GM21381 (cell line): ENCODE measurements around the gene FAM163B.

Source experiments
- ATAC-seq: cut with Tn5 transposase; IDR thresholded peaks from one replicate; pipeline ENCODE4 v1.9.1; 2021; ENCODE audit warnings: mild to moderate bottlenecking, moderate library complexity; ENCODE audit not compliant: unreplicated experiment

Gene FAM163B

DNA sequence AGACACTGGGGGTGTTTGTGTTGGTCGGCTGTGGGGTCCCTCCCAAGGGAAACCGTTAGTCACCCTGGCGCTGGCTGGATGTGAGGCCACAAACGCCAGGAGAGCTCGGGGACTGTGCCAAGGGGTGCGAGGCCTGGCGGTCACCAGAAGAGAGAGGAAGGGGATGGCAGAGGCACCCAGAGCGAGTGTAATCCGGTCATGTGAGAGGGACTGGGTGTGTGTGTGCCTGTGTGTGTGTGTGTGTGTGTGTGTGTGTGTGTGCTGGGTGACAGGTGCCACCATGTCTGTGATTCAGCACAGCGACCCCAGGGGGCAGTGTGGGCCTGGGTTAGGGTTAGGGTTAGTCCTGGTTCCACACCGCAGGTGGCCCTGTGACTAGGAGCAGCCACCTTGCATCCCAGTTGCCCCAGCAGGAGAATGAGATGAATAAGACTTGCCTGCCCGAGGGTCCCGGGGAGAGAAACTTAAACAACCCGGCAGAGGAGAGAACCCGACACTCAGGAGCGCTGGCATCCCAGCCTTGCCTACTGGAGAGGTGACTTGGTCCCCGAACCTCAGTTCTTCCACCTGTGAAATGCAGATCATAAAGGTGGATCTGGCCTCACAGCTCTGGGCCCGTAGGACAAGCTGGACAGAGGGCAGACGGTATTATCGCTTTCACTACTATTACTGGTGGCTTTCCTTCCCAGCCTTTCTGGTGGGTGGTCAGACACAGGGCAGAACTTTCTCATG lies 76.1 kb downstream of the FAM163B start:
- ATAC-seq, result no peak

DNA sequence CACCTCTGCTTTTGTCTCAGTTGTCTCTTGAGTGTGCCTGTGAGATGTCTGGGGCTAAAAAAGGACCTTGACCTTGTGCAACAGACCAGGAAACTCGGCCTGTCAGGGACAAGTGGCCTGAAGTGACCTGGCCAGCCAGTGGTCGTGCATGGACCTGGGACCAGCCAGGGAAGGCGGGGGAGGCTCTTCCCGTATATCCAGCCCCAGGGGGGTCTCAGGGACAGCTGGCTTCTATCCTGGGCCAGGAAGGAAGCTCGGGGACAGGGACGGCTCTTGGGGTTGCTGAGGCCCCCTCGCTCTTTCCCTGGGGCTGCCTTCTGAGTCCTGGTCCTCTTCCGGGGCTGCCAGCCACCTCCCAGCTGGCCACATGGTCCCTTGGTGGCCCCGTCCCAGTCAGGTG lies 77.9 kb downstream of the FAM163B start:
- ATAC-seq, result no peak

DNA sequence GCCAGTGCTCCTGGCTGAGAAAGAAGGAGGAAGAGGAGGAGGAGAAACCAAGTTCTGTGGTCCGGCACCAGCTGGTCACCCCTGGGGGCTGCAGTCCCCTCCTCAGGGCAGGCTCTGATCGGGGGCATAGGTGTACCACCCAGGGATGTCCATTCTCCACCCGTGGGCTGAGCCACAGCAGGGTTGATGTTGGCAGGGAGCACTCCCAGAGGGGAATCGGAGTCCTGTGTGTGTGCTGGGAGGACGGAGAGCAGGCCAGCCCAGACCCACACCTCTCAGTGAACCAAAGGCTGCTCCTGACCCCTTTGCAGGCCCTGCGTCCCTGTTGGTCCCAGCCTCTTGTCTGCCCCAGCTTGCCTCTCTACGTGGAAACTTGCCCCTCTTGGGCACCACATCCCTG lies 79.3 kb downstream of the FAM163B start:
- ATAC-seq, result no peak

DNA sequence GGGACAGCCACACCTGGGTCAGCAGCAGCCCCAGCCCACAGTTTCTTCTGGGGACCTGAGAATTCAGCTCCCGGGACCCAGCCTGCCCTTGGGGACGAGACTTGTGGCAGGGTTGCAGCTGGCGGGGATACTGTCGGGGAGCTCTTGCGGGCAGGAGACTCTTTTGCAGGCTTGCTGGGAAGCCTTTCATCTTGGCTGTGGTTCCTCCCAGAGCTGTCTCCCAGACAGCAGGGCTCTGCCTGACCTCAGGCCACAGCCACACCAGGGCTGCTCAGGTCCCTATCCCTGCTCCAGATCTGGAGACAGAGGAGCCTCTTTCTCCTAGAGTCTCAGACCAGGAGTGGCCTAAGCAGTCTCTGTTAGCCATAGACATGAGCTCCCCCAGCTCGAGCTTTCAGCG lies 79.7 kb downstream of the FAM163B start:
- ATAC-seq, result no peak

DNA sequence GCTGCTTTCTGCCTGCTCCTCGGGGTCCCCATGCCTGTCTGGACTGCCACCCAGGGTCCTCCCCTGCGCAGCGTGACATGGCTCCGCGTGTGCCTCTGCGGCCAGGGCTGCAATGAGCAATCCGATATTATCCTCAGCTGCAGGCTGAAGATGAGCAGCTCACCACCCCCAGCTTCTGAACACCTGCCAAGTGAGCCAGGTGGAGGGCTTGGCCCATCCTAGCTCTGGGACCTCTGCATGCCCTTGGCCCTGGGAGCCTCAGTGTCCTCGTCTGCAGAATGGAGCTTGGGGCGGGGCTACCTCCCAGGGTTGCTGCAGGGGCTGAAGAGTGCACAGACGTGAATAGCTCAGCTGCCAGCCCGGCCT lies 80.3 kb downstream of the FAM163B start:
- ATAC-seq, result no peak

GRCh38 chr9:133528001-133528875 lies 81.0 kb downstream of the FAM163B start:
- no peak for ATAC-seq

DNA sequence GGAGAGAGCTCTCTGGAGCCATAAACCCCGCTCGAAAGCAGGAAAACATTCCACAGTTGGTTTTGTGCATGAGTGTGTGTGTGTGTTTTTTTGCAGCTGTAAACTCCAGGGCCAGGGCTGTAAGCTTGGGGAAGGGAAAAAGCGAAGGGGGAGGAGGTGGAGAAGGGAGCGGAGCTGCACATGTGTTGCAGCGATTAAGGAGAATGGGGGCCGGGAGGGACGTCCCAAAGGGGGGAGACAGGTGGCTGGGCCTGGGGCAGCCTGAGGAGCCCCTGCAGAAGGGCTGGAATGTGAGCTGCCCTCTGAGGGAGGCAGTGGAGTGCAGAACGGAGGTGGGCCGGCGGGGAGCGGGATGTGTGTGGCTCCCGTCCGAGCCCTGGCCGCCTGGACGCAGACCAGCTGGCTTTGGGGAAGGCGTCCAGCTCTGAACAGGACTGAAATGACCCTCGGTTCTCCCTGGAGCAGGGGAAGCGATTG lies 81.7 kb downstream of the FAM163B start:
- ATAC-seq, result no peak
